Epithelial cell of esophagus (primary cell): ENCODE data around the gene KCTD19.

Experiments
- DNase-seq: peaks from one replicate; pipeline ENCODE4 v3.0.0; 2010; ENCODE audit warnings: low read depth
- H3K4me3 ChIP-seq: 2 replicates; pipeline ENCODE4 v1.5.1; 2011; ENCODE audit warnings: mild to moderate bottlenecking, low read length, control low read depth
- TF ChIP-seq, protein P1 (sequence below): IDR thresholded peaks from 2 replicates; pipeline ENCODE4 v1.5.1; 2011; ENCODE audit warnings: low read depth, mild to moderate bottlenecking, low read length, control low read depth, inconsistent platforms; ENCODE audit not compliant: insufficient read depth; ENCODE audit errors: missing control alignments

Gene KCTD19

GRCh38 chr16:67341250-67341649, 14.7 kb upstream of the KCTD19 start:
- TF ChIP-seq, protein P1, sequence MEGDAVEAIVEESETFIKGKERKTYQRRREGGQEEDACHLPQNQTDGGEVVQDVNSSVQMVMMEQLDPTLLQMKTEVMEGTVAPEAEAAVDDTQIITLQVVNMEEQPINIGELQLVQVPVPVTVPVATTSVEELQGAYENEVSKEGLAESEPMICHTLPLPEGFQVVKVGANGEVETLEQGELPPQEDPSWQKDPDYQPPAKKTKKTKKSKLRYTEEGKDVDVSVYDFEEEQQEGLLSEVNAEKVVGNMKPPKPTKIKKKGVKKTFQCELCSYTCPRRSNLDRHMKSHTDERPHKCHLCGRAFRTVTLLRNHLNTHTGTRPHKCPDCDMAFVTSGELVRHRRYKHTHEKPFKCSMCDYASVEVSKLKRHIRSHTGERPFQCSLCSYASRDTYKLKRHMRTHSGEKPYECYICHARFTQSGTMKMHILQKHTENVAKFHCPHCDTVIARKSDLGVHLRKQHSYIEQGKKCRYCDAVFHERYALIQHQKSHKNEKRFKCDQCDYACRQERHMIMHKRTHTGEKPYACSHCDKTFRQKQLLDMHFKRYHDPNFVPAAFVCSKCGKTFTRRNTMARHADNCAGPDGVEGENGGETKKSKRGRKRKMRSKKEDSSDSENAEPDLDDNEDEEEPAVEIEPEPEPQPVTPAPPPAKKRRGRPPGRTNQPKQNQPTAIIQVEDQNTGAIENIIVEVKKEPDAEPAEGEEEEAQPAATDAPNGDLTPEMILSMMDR = no peak
- H3K4me3 ChIP-seq = no peak overlapping the region
- DNase-seq = no peak

GRCh38 chr16:67339453-67339852, 12.9 kb upstream of the KCTD19 start:
- DNase-seq = peak; percentile 28
- TF ChIP-seq, protein P1 = no peak
- no peak overlapping the region for H3K4me3 ChIP-seq

DNA sequence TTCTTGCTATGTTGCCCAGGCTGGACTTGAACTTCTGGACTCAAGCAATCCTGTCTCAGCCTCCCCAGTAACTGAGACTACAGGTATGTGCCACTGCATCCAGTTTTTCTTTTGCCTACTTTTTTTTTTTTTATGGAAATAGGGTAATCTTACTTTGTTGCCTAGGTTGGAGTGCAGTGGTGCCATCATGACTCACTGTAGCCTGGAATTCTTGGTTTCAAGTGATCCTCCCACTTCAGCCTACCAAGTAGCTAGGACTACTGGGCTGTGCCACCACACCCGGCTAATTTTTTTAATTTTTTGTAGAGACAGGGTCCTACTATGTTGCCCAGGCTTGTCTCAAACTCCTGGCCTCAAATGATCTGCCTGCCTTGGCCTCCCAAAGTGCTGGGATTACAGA, 10.1 kb upstream of the KCTD19 start:
- TF ChIP-seq, protein P1 = no peak
- peak; percentile 53 for DNase-seq
- H3K4me3 ChIP-seq = no peak overlapping the region

GRCh38 chr16:67336116-67336515, 9.6 kb upstream of the KCTD19 start:
- DNase-seq = peak; percentile 7
- TF ChIP-seq, protein P1 = no peak
- no peak overlapping the region for H3K4me3 ChIP-seq

DNA sequence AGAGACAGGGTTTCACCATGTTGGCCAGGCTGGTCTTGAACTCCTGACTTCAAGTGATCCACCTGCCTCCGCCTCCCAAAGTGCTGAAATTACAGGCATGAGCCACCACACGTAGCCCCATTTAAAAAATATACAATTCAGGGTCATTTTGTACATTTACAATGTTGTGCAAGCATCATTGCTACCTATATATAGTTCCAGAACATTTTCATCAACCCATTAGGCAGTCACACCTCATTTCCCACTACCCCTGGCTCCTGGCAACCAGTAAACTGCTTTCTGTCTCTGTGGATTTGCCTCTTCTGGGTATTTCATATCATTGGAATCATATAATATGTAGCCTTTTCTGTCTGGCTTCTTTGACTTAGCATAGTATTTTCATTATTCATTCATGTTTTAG, 6.8 kb upstream of the KCTD19 start:
- DNase-seq = no peak
- TF ChIP-seq, protein P1 = no peak
- H3K4me3 ChIP-seq = no peak overlapping the region

DNA sequence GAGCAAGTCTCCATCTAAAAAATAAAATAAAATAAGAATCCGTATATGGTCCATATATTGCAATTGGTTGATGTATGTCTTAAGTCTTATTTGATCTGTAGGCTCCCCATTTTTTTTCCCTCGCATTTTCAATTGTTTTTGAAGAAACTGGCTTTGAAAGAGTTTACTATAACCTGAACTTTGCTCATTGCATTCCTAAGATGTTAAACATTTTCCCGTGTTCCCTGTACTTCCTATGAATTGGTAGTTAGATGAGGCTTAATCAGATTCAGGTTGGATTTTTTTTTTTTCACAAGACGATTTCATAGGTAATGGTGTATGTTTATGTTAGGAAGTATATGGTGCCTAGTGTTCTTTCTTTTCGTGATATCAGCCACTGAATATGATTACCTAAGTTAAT, 3.4 kb upstream of the KCTD19 start:
- no peak overlapping the region for H3K4me3 ChIP-seq
- DNase-seq = peak; percentile 45
- TF ChIP-seq, protein P1 = no peak

- DNase-seq = no peak
- TF ChIP-seq, protein P1 = no peak
Measured at GRCh38 chr16:67327743-67328142, 1.2 kb upstream of the KCTD19 start.

More at GRCh38 chr16:67327743-67328142, 1.2 kb upstream of the KCTD19 start:
- no peak overlapping the region for H3K4me3 ChIP-seq
